GM18907 (cell line): Measurements from ENCODE around the gene SECISBP2.

ENCODE experiments used
- ATAC-seq: cut with Tn5 transposase; IDR thresholded peaks from one replicate; pipeline ENCODE4 v1.9.1; 2021; ENCODE audit warnings: mild to moderate bottlenecking, moderate library complexity; ENCODE audit not compliant: unreplicated experiment

The SECISBP2 gene

GRCh38 chr9:89346696-89347095, 28.4 kb downstream of the SECISBP2 start:
- no peak for ATAC-seq

- ATAC-seq, result no peak
These were observed 29.4 kb downstream of the SECISBP2 start for GRCh38 chr9:89347651-89348050.

GRCh38 chr9:89349607-89350006, 31.3 kb downstream of the SECISBP2 start:
- ATAC-seq, result no peak

- no peak for ATAC-seq
These were observed 32.8 kb downstream of the SECISBP2 start for GRCh38 chr9:89350988-89351557.

GRCh38 chr9:89351584-89352300, 33.4 kb downstream of the SECISBP2 start:
- ATAC-seq, result no peak

GRCh38 chr9:89352451-89352850, 34.2 kb downstream of the SECISBP2 start:
- no peak for ATAC-seq

- no peak for ATAC-seq
These were observed 34.8 kb downstream of the SECISBP2 start for GRCh38 chr9:89352874-89353649.

GRCh38 chr9:89353989-89354388, 35.7 kb downstream of the SECISBP2 start:
- no peak for ATAC-seq

- ATAC-seq, result no peak
These were observed 36.2 kb downstream of the SECISBP2 start for GRCh38 chr9:89354471-89354870.

- ATAC-seq, result no peak
These were observed 38.5 kb downstream of the SECISBP2 start for GRCh38 chr9:89356782-89357181.

- no peak for ATAC-seq
These were observed 39.3 kb downstream of the SECISBP2 start for GRCh38 chr9:89357331-89358197.

- no peak for ATAC-seq
These were observed 40.1 kb downstream of the SECISBP2 start for GRCh38 chr9:89358376-89358916.

GRCh38 chr9:89358985-89359384, 40.7 kb downstream of the SECISBP2 start:
- ATAC-seq, result no peak

- no peak for ATAC-seq
These were observed 41.5 kb downstream of the SECISBP2 start for GRCh38 chr9:89359751-89360261.

- no peak for ATAC-seq
These were observed 42.2 kb downstream of the SECISBP2 start for GRCh38 chr9:89360465-89360864.

- ATAC-seq, result no peak
These were observed 42.7 kb downstream of the SECISBP2 start for GRCh38 chr9:89361031-89361430.

GRCh38 chr9:89361816-89362646, 43.7 kb downstream of the SECISBP2 start:
- no peak for ATAC-seq

GRCh38 chr9:89362647-89363310, 44.5 kb downstream of the SECISBP2 start:
- no peak for ATAC-seq

GRCh38 chr9:89363311-89363670, 45.0 kb downstream of the SECISBP2 start:
- no peak for ATAC-seq
